Trophoblast cell (in vitro differentiated cells and primary cell): Measurements from ENCODE around the gene PFDN2.

Source experiments
- DNase-seq, 2 donors: peaks; one replicate each; pipeline ENCODE4 v3.0.0-alpha.2; 2016
- H2AFZ ChIP-seq: 2 replicates; pipeline ENCODE4 v1.6.1; 2013; ENCODE audit warnings: low read length, moderate library complexity, mild to moderate bottlenecking; ENCODE audit not compliant: insufficient read depth, poor library complexity
- H2AK5ac ChIP-seq: 2 replicates; pipeline ENCODE4 v1.6.1; 2013; ENCODE audit warnings: mild to moderate bottlenecking, low read length
- H2BK120ac ChIP-seq: 2 replicates; pipeline ENCODE4 v1.6.1; 2013; ENCODE audit warnings: low read length, mild to moderate bottlenecking, moderate library complexity; ENCODE audit not compliant: insufficient read depth, poor library complexity
- H2BK12ac ChIP-seq: 2 replicates; pipeline ENCODE4 v1.6.1; 2013; ENCODE audit warnings: mild to moderate bottlenecking, low read length, moderate library complexity
- H2BK5ac ChIP-seq: 2 replicates; pipeline ENCODE4 v1.6.1; 2013; ENCODE audit warnings: low read length, low read depth, moderate library complexity, mild to moderate bottlenecking; ENCODE audit not compliant: poor library complexity
- H3K14ac ChIP-seq: 2 replicates; pipeline ENCODE4 v1.6.1; 2013; ENCODE audit warnings: mild to moderate bottlenecking, low read length
- H3K18ac ChIP-seq: 2 replicates; pipeline ENCODE4 v1.6.1; 2013; ENCODE audit warnings: mild to moderate bottlenecking, low read length
- H3K23ac ChIP-seq: 2 replicates; pipeline ENCODE4 v1.6.1; 2013; ENCODE audit warnings: low read length
- H3K27ac ChIP-seq: 2 replicates; pipeline ENCODE4 v1.5.1; 2013; ENCODE audit warnings: low read depth, mild to moderate bottlenecking, inconsistent platforms, low read length, moderate library complexity
- H3K27me3 ChIP-seq: 2 replicates; pipeline ENCODE4 v1.6.1; 2013; ENCODE audit warnings: inconsistent platforms, mild to moderate bottlenecking, low read length, moderate library complexity; ENCODE audit not compliant: insufficient read depth
- H3K36me3 ChIP-seq, 2 experiments: 1 replicate in 1 of 2; 2 replicates in 1 of 2; pipeline ENCODE4 v1.6.1; 2013; ENCODE audit warnings: low read length in 2 of 2, mild to moderate bottlenecking in 2 of 2, moderate library complexity in 1 of 2; ENCODE audit not compliant: insufficient read depth in 2 of 2, control insufficient read depth in 1 of 2
- H3K4ac ChIP-seq: 2 replicates; pipeline ENCODE4 v1.6.1; 2013; ENCODE audit warnings: low read depth, mild to moderate bottlenecking, low read length, moderate library complexity
- H3K4me1 ChIP-seq, 2 experiments: 1 replicate in 1 of 2; 2 replicates in 1 of 2; pipeline ENCODE4 v1.6.1; 2013; ENCODE audit warnings: low read length in 2 of 2, mild to moderate bottlenecking in 2 of 2, moderate library complexity in 1 of 2; ENCODE audit not compliant: insufficient read depth in 2 of 2, control insufficient read depth in 1 of 2
- H3K4me2 ChIP-seq: 2 replicates; pipeline ENCODE4 v1.6.1; 2013; ENCODE audit warnings: inconsistent platforms, mild to moderate bottlenecking, low read length, moderate library complexity
- H3K4me3 ChIP-seq: 2 replicates; pipeline ENCODE4 v1.5.1; 2013; ENCODE audit warnings: mild to moderate bottlenecking, low read depth, low read length, inconsistent platforms
- H3K79me1 ChIP-seq: one replicate; pipeline ENCODE4 v1.6.1; 2013; ENCODE audit warnings: low read length
- H3K79me2 ChIP-seq: 2 replicates; pipeline ENCODE4 v1.6.1; 2013; ENCODE audit warnings: low read length, mild to moderate bottlenecking; ENCODE audit not compliant: control insufficient read depth, insufficient read depth, poor library complexity
- H3K9ac ChIP-seq: 2 replicates; pipeline ENCODE4 v1.6.1; 2013; ENCODE audit warnings: mild to moderate bottlenecking, low read length
- H3K9me3 ChIP-seq: 2 replicates; pipeline ENCODE4 v1.6.1; 2013; ENCODE audit warnings: low read depth, mild to moderate bottlenecking, control low read depth, inconsistent platforms, low read length; ENCODE audit not compliant: insufficient read depth
- H4K12ac ChIP-seq: 2 replicates; pipeline ENCODE4 v1.6.1; 2013; ENCODE audit warnings: low read depth, mild to moderate bottlenecking, low read length, moderate library complexity
- H4K8ac ChIP-seq: 2 replicates; pipeline ENCODE4 v1.6.1; 2013; ENCODE audit warnings: low read depth, mild to moderate bottlenecking, low read length, moderate library complexity
- H4K91ac ChIP-seq: one replicate; pipeline ENCODE4 v1.6.1; 2013; ENCODE audit warnings: low read depth, mild to moderate bottlenecking, low read length, moderate library complexity
- WGBS: extraction: QIAGEN DNeasy Blood & Tissue Kit; methylation state at CpG from one replicate; pipeline ENCODE4 v1.1.7; 2013; ENCODE audit warnings: missing lambda C conversion rate; ENCODE audit not compliant: insufficient read length, insufficient coverage; ENCODE audit errors: extremely low coverage; 5-methylcytosine and 5-hydroxymethylcytosine counted together

PFDN2 gene

DNA sequence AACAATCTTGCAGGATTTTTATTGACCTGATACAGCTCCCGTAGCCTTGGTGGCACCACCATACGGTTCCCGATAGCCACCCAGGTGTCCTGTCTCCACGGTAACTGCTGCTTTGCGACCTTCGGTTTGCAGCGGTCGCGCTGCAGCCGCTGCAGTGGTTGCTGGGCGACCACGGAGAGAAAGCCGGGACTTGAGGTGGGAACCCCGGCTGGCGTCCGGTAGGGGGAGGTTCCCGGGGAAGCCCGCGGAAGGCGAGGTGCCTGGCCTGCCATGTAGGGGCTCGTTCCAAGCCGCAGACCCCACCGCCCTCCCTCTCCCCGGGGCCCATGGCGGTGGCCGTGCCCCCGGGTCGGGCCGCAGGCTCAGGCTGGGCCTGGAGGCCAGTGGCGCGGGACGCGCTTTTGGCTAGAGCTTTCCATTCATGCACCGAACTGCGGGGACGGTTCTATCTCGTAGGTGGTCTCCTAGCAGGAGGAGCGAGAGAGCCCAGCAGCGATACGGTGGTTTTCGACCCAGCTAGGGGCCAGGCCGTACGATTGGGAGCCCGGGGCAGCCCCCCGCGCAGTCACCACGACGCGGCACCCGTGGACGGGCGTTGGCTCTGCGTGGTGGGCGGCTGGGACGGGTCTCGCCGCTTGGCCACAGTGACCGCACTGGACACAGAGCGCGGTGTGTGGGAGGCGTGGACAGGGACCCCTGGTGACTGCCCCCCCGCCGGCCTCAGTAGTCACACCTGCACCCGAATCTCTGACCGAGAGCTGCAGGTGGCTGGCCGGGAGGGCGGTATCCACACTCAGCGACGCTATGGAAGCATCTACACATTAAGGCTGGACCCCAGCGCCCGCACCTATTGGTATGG, 19.4 kb downstream of the PFDN2 start, which contains the start of gene KLHDC9:
Gene KLHDC9, plus strand, starts transcription at position 152 of the 859 bp plus-strand sequence. Its CDS starts 175 bp downstream, at position 327.
- Histone ChIP-seq H3K14ac (peak within 1 kb of the TSS; percentile 73), H3K79me2 (peaks cover 3% of the 10 kb centered on the region), H2BK120ac (peak within 1 kb of the TSS; percentile 35), H3K27ac (peak within 1 kb of the TSS; percentile 1), H3K9me3 (no peaks in the 10 kb centered on the region), H2BK5ac (peak within 1 kb of the TSS; percentile 51), H4K91ac (peak within 1 kb of the TSS; percentile 87), H3K9ac (peak within 1 kb of the TSS; percentile 82), H3K4ac (peak within 1 kb of the TSS; percentile 1), H3K79me1 (peaks cover 13% of the 10 kb centered on the region), H3K18ac (peak within 1 kb of the TSS; percentile 76), H3K27me3 (no peaks in the 10 kb centered on the region), H3K23ac (no peak within 1 kb of the TSS), H3K4me3 (peak within 1 kb of the TSS; percentile 87), H2AFZ (peak within 1 kb of the TSS; percentile 63), H3K36me3 (peaks cover 12 to 21% of the 10 kb centered on the region in 2 experiments), H3K4me1 (peaks cover 10 to 11% of the 10 kb centered on the region in 2 experiments), H3K4me2 (peak within 1 kb of the TSS; percentile 92), H2AK5ac (peak within 1 kb of the TSS; percentile 12), H4K8ac (peak within 1 kb of the TSS; percentile 69), H2BK12ac (peak within 1 kb of the TSS; percentile 78), H4K12ac (peak within 1 kb of the TSS; percentile 56)
- peak in 1 of 2 donors; percentile 68 for DNase-seq
- WGBS = no CpG with 5 or more reads among the region's 71 CpGs

DNA sequence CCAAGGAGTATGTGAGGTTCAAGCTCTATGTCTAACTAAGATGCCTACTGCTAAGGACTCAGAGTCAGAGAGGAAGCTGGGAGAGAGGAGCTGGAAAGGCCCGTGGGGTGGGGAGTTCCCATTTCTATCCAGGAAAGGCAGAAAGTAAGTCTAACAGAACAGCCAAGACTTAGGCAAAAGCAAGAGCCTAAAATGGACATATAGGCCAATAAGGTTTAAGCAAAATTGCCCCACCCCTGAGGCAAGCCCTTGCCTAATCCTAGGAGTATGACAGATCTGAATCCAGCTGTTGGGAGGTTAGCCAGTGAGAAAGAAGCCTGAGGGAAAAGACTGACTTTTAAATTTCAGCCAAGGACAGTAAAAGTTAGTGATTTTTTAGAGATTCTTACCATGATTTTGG, 21.3 kb downstream of the PFDN2 start:
- Histone ChIP-seq H2BK12ac (peak overlapping the region; percentile 63), H3K27me3 (no peaks in the 10 kb centered on the region), H3K18ac (no peak overlapping the region), H2AK5ac (peak overlapping the region; percentile 45), H3K23ac (no peak overlapping the region), H4K91ac (peak overlapping the region; percentile 63), H3K4me3 (no peak overlapping the region), H3K36me3 (peaks cover 5 to 12% of the 10 kb centered on the region in 2 experiments), H3K4me1 (peaks cover 27 to 29% of the 10 kb centered on the region in 2 experiments), H3K9ac (no peak overlapping the region), H2BK5ac (peak overlapping the region; percentile 13), H3K27ac (no peak overlapping the region), H3K9me3 (no peaks in the 10 kb centered on the region), H3K79me1 (peaks cover 25% of the 10 kb centered on the region), H3K79me2 (peaks cover 3% of the 10 kb centered on the region), H3K4ac (no peak overlapping the region), H3K4me2 (no peak overlapping the region), H4K12ac (no peak overlapping the region), H4K8ac (no peak overlapping the region), H2AFZ (no peak overlapping the region), H3K14ac (no peak overlapping the region), H2BK120ac (no peak overlapping the region)
- peak; percentile 72 to 86 for DNase-seq
- WGBS = no CpG with 5 or more reads among the region's 1 CpG

DNA sequence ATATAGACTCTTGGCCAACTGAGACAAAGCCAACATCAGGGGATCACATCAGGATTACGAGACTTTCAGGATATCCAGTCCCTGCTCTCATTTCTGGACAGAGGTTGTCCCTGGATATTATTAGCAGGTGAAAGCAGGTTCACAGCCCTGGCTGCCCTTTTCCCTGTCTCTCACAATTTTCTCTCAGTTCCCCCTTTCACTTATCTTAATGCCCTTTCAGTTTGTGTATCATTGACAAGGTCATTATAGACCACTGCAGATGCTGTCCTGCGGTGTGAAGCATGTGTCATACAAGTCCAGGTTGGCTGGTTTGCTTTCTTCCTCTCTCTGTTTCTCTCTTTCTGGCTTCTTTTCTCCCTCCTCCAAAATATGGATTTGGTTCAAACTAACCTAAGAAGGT, 21.8 kb downstream of the PFDN2 start:
- WGBS = no CpG with 5 or more reads among the region's 2 CpGs
- Histone ChIP-seq H2BK120ac (no peak overlapping the region), H3K36me3 (peaks cover 2 to 8% of the 10 kb centered on the region in 2 experiments), H2BK5ac (no peak overlapping the region), H2BK12ac (peak overlapping the region; percentile 63), H3K79me2 (peaks cover 3% of the 10 kb centered on the region), H3K9me3 (no peaks in the 10 kb centered on the region), H4K91ac (peak overlapping the region; percentile 63), H3K23ac (no peak overlapping the region), H3K4me3 (no peak overlapping the region), H3K4me2 (no peak overlapping the region), H3K14ac (no peak overlapping the region), H2AK5ac (no peak overlapping the region), H3K27me3 (no peaks in the 10 kb centered on the region), H3K9ac (no peak overlapping the region), H3K79me1 (peaks cover 29% of the 10 kb centered on the region), H3K4ac (no peak overlapping the region), H3K4me1 (peaks cover 31 to 34% of the 10 kb centered on the region in 2 experiments), H2AFZ (no peak overlapping the region), H3K27ac (no peak overlapping the region), H4K8ac (no peak overlapping the region), H4K12ac (no peak overlapping the region), H3K18ac (no peak overlapping the region)
- DNase-seq = no peak

DNA sequence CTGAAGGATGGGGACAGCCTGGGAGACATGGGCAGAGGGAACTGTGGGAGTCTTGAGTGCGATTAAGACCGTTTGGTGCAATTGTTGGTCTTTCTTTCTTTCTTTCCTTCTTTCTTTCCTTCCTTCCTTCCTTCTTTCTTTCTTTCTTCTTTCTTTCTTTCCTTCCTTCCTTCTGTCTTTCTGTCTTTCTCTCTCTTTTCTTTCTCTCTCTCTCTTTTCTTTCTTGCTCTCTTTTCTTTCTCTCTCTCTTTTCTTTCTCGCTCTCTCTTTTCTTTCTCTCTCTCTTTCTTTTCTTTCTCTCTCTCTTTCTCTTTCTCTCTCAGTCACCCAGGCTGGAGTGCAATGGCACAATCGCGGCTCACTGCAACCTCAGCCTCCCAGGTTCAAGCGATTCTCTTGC, 22.6 kb downstream of the PFDN2 start:
- Histone ChIP-seq H3K27ac (no peak overlapping the region), H3K9ac (no peak overlapping the region), H2BK5ac (no peak overlapping the region), H3K36me3 (peaks cover 2 to 5% of the 10 kb centered on the region in 2 experiments), H3K4me2 (no peak overlapping the region), H2BK120ac (peak overlapping the region; percentile 56), H4K91ac (peak overlapping the region; percentile 63), H3K27me3 (no peaks in the 10 kb centered on the region), H2BK12ac (peak overlapping the region; percentile 53), H3K9me3 (no peaks in the 10 kb centered on the region), H4K8ac (no peak overlapping the region), H2AK5ac (peak overlapping the region; percentile 49), H2AFZ (no peak overlapping the region), H4K12ac (no peak overlapping the region), H3K14ac (no peak overlapping the region), H3K79me2 (peaks cover 3% of the 10 kb centered on the region), H3K23ac (no peak overlapping the region), H3K18ac (no peak overlapping the region), H3K4me3 (no peak overlapping the region), H3K4me1 (peaks cover 31 to 35% of the 10 kb centered on the region in 2 experiments), H3K79me1 (peaks cover 29% of the 10 kb centered on the region), H3K4ac (no peak overlapping the region)
- WGBS = no CpG with 5 or more reads among the region's 6 CpGs
- no peak for DNase-seq
